H1 (cell line): ENCODE data around the gene FRMD6. TPM values are rescaled to one million over a fixed set of nuclear protein-coding genes. Genes with fewer than 3 reads are reported as not detected.

ENCODE experiments used
- BCL11A ChIP-seq, 2 experiments: IDR thresholded peaks; one replicate each; pipeline ENCODE4 v1.6.1; 2011; ENCODE audit warnings: low read depth in 2 of 2, low read length in 2 of 2, mild to moderate bottlenecking in 2 of 2
- CREB1 ChIP-seq: IDR thresholded peaks from 2 replicates; pipeline ENCODE4 v1.6.1; 2012; ENCODE audit warnings: inconsistent platforms
- CTBP2 ChIP-seq: IDR thresholded peaks from 2 replicates; pipeline ENCODE4 v1.7.0; 2011; ENCODE audit warnings: borderline replicate concordance, mild to moderate bottlenecking, moderate library complexity, mixed read lengths, low read length; ENCODE audit not compliant: insufficient read depth, insufficient read length
- JUND ChIP-seq: IDR thresholded peaks from 2 replicates; pipeline ENCODE4 v1.6.1; 2011; ENCODE audit warnings: mild to moderate bottlenecking, improper control_type of control experiment, low read length
- NANOG ChIP-seq: IDR thresholded peaks from 2 replicates; pipeline ENCODE4 v1.6.1; 2011; ENCODE audit warnings: low read length, low read depth, mild to moderate bottlenecking, inconsistent platforms; ENCODE audit not compliant: insufficient read depth, poor library complexity, severe bottlenecking
- TAF1 ChIP-seq: IDR thresholded peaks from 2 replicates; pipeline ENCODE4 v1.6.1; 2011; ENCODE audit warnings: mild to moderate bottlenecking, low read depth, low read length
- polyA plus RNA-seq, 7 experiments: library from polyadenylated mRNA; depleted of rRNA in 3 of 7; stranded (reverse) in 5 of 7; unstranded in 2 of 7; fragments of >200 nt in 5 of 7; fragments of 200-250 nt in 2 of 7; gene quantifications; 1 replicate in 5 of 7; 2 replicates in 1 of 7; 4 replicates in 1 of 7; pipeline versions ENCODE4 v1.2.1 to v1.2.3, GENCODE V29; 2011 to 2013; ENCODE audit warnings: missing spikeins in 2 of 7, mixed read lengths in 2 of 7
- total RNA-seq: library from RNA; stranded (reverse); fragmentation: NEBNext Ultra II Directional; extraction: Animal tissue kit (Norgen Biotek cat#: 25700); gene quantifications from 2 replicates; pipeline ENCODE4 v1.2.1, GENCODE V29; 2021
- TF ChIP-seq, protein P1 (sequence below): IDR thresholded peaks from 2 replicates; pipeline ENCODE4 v1.6.1; 2011; ENCODE audit warnings: low read length, improper control_type of control experiment
- TF ChIP-seq, protein P2 (sequence below): fragments of 300-600 bp; sonication (generic); IDR thresholded peaks from 2 replicates; pipeline ENCODE4 v1.7.1; 2012; ENCODE audit warnings: low read length, moderate library complexity, mild to moderate bottlenecking, inconsistent platforms; ENCODE audit not compliant: insufficient replicate concordance

The FRMD6 gene
- total and polyA plus RNA-seq, 2 of the 8 experiments (the other 6 are each of a cell fraction or from before 2014, with no cell fraction given): 5.4 to 23.7 TPM

DNA sequence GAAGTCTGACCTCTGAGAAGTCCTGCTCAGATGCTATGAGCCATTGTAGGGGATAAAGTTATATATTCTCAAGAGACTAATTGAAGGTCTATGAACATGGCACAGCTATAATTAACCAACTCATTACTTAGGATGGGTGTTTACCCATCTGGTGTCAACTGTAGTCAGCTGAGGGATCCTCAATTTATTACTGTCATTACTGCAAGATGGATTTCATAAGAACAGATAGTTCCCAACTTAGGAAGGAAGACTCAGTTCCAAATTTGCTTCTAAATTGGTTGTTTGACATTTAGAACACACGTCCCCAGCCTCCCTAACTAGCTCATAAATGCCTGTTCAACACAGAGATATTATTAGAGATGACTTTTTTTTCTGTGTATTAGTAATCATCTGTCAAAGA lies 81.4 kb downstream of the FRMD6 start (continued):
- TF ChIP-seq, protein P1, sequence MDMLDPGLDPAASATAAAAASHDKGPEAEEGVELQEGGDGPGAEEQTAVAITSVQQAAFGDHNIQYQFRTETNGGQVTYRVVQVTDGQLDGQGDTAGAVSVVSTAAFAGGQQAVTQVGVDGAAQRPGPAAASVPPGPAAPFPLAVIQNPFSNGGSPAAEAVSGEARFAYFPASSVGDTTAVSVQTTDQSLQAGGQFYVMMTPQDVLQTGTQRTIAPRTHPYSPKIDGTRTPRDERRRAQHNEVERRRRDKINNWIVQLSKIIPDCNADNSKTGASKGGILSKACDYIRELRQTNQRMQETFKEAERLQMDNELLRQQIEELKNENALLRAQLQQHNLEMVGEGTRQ: no peak
- TF ChIP-seq, protein P2, sequence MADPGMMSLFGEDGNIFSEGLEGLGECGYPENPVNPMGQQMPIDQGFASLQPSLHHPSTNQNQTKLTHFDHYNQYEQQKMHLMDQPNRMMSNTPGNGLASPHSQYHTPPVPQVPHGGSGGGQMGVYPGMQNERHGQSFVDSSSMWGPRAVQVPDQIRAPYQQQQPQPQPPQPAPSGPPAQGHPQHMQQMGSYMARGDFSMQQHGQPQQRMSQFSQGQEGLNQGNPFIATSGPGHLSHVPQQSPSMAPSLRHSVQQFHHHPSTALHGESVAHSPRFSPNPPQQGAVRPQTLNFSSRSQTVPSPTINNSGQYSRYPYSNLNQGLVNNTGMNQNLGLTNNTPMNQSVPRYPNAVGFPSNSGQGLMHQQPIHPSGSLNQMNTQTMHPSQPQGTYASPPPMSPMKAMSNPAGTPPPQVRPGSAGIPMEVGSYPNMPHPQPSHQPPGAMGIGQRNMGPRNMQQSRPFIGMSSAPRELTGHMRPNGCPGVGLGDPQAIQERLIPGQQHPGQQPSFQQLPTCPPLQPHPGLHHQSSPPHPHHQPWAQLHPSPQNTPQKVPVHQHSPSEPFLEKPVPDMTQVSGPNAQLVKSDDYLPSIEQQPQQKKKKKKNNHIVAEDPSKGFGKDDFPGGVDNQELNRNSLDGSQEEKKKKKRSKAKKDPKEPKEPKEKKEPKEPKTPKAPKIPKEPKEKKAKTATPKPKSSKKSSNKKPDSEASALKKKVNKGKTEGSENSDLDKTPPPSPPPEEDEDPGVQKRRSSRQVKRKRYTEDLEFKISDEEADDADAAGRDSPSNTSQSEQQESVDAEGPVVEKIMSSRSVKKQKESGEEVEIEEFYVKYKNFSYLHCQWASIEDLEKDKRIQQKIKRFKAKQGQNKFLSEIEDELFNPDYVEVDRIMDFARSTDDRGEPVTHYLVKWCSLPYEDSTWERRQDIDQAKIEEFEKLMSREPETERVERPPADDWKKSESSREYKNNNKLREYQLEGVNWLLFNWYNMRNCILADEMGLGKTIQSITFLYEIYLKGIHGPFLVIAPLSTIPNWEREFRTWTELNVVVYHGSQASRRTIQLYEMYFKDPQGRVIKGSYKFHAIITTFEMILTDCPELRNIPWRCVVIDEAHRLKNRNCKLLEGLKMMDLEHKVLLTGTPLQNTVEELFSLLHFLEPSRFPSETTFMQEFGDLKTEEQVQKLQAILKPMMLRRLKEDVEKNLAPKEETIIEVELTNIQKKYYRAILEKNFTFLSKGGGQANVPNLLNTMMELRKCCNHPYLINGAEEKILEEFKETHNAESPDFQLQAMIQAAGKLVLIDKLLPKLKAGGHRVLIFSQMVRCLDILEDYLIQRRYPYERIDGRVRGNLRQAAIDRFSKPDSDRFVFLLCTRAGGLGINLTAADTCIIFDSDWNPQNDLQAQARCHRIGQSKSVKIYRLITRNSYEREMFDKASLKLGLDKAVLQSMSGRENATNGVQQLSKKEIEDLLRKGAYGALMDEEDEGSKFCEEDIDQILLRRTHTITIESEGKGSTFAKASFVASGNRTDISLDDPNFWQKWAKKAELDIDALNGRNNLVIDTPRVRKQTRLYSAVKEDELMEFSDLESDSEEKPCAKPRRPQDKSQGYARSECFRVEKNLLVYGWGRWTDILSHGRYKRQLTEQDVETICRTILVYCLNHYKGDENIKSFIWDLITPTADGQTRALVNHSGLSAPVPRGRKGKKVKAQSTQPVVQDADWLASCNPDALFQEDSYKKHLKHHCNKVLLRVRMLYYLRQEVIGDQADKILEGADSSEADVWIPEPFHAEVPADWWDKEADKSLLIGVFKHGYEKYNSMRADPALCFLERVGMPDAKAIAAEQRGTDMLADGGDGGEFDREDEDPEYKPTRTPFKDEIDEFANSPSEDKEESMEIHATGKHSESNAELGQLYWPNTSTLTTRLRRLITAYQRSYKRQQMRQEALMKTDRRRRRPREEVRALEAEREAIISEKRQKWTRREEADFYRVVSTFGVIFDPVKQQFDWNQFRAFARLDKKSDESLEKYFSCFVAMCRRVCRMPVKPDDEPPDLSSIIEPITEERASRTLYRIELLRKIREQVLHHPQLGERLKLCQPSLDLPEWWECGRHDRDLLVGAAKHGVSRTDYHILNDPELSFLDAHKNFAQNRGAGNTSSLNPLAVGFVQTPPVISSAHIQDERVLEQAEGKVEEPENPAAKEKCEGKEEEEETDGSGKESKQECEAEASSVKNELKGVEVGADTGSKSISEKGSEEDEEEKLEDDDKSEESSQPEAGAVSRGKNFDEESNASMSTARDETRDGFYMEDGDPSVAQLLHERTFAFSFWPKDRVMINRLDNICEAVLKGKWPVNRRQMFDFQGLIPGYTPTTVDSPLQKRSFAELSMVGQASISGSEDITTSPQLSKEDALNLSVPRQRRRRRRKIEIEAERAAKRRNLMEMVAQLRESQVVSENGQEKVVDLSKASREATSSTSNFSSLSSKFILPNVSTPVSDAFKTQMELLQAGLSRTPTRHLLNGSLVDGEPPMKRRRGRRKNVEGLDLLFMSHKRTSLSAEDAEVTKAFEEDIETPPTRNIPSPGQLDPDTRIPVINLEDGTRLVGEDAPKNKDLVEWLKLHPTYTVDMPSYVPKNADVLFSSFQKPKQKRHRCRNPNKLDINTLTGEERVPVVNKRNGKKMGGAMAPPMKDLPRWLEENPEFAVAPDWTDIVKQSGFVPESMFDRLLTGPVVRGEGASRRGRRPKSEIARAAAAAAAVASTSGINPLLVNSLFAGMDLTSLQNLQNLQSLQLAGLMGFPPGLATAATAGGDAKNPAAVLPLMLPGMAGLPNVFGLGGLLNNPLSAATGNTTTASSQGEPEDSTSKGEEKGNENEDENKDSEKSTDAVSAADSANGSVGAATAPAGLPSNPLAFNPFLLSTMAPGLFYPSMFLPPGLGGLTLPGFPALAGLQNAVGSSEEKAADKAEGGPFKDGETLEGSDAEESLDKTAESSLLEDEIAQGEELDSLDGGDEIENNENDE: no peak
- TF ChIP-seq CREB1: no peak
- no peak for TF ChIP-seq BCL11A (IDR thresholded peaks at IDR 0.05; ENCODE audit: low read depth in 2 of 2, low read length in 2 of 2)
- no peak for TF ChIP-seq NANOG
- no peak for TF ChIP-seq TAF1
- no peak for TF ChIP-seq JUND
- TF ChIP-seq CTBP2: no peak
